SW480 (cell line): ENCODE results near the gene SLC16A4.
"Not testable (repeated sequence)": the region's sequence is repeated elsewhere in the genome, so short reads cannot be mapped to it uniquely, and the experiment has no call there.

ENCODE experiments used
- DNase-seq: peaks from one replicate; pipeline ENCODE4 v3.0.0-alpha.2; 2016; ENCODE audit warnings: low spot score

Gene SLC16A4

GRCh38 chr1:110390692-110391245, at the start of gene SLC16A4:
Gene SLC16A4, minus strand, starts transcription at chr1:110391026. Its CDS starts 1,703 bp downstream, at chr1:110389323.
- DNase-seq: peak; percentile 85

GRCh38 chr1:110439873-110440272, 49.0 kb upstream of the SLC16A4 start:
- DNase-seq: not testable (repeated sequence)

- no peak for DNase-seq
Measured at GRCh38 chr1:110438893-110439292, 48.1 kb upstream of the SLC16A4 start.

GRCh38 chr1:110437645-110438299, 46.9 kb upstream of the SLC16A4 start:
- DNase-seq: not testable (repeated sequence)

- peak; percentile 94 for DNase-seq
Measured at GRCh38 chr1:110436635-110437034, 45.8 kb upstream of the SLC16A4 start.

GRCh38 chr1:110434946-110435345, 44.1 kb upstream of the SLC16A4 start:
- peak; percentile 14 for DNase-seq

- peak; percentile 85 for DNase-seq
Measured at GRCh38 chr1:110433803-110434202, 43.0 kb upstream of the SLC16A4 start.

GRCh38 chr1:110433213-110433612, 42.4 kb upstream of the SLC16A4 start:
- no peak for DNase-seq

- no peak for DNase-seq
Measured at GRCh38 chr1:110430901-110431300, 40.1 kb upstream of the SLC16A4 start.

- no peak for DNase-seq
Measured at GRCh38 chr1:110430366-110430765, 39.5 kb upstream of the SLC16A4 start.

- no peak for DNase-seq
Measured at GRCh38 chr1:110428946-110429345, 38.1 kb upstream of the SLC16A4 start.

GRCh38 chr1:110426854-110427253, 36.0 kb upstream of the SLC16A4 start:
- DNase-seq: no peak

GRCh38 chr1:110425612-110426152, 34.9 kb upstream of the SLC16A4 start:
- no peak for DNase-seq

GRCh38 chr1:110424699-110425611, 34.1 kb upstream of the SLC16A4 start:
- DNase-seq: no peak

- DNase-seq: peak; percentile 15
Measured at GRCh38 chr1:110420874-110421793, 30.3 kb upstream of the SLC16A4 start.

GRCh38 chr1:110420023-110420662, 29.3 kb upstream of the SLC16A4 start:
- no peak for DNase-seq

GRCh38 chr1:110418729-110419128, 27.9 kb upstream of the SLC16A4 start:
- no peak for DNase-seq

- DNase-seq: not testable (repeated sequence)
Measured at GRCh38 chr1:110413045-110413444, 22.2 kb upstream of the SLC16A4 start.

- peak; percentile 76 for DNase-seq
Measured at GRCh38 chr1:110412576-110412975, 21.8 kb upstream of the SLC16A4 start.

- no peak for DNase-seq
Measured at GRCh38 chr1:110411173-110411735, 20.4 kb upstream of the SLC16A4 start.

- no peak for DNase-seq
Measured at GRCh38 chr1:110409316-110409715, 18.5 kb upstream of the SLC16A4 start.
